GM18907 (cell line): ENCODE measurements around the gene OR8H2.
"Not testable (repeated sequence)": the region's sequence is repeated elsewhere in the genome, so short reads cannot be mapped to it uniquely, and the experiment has no call there.

Experiments used
- ATAC-seq: cut with Tn5 transposase; IDR thresholded peaks from one replicate; pipeline ENCODE4 v1.9.1; 2021; ENCODE audit warnings: mild to moderate bottlenecking, moderate library complexity; ENCODE audit not compliant: unreplicated experiment

Gene OR8H2

GRCh38 chr11:56103210-56103737 is at the start of gene OR8H2:
Gene OR8H2 (plus strand): TSS chr11:56103687. CDS start chr11:56105043, 1,356 bp downstream.
- ATAC-seq = no peak

GRCh38 chr11:56056366-56056765 is 47.1 kb upstream of the OR8H2 start:
- ATAC-seq = not testable (repeated sequence)

DNA sequence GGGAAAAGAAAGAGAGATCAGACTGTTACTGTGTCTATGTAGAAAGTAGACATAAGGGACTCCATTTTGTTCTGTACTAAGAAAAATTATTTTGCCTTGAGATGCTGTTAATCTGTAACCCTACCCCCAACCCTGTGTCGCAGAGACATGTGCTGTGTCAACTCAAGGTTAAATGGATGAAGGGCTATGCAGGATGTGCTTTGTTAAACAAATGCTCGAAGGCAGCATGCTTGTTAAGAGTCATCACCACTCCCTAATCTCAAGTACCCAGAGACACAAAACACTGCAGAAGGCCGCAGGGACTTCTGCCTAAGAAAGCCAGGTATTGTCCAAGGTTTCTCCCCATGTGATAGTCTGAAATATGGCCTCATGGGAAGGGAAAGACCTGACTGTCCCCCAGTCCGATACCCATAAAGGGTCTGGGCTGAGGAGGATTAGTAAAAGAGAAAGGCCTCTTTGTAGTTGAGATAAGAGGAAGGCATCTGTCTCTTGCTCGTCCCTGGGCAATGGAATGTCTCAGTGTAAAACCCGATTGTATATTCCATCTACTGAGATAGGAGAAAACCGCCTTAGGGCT is 45.7 kb upstream of the OR8H2 start:
- not testable (repeated sequence) for ATAC-seq

DNA sequence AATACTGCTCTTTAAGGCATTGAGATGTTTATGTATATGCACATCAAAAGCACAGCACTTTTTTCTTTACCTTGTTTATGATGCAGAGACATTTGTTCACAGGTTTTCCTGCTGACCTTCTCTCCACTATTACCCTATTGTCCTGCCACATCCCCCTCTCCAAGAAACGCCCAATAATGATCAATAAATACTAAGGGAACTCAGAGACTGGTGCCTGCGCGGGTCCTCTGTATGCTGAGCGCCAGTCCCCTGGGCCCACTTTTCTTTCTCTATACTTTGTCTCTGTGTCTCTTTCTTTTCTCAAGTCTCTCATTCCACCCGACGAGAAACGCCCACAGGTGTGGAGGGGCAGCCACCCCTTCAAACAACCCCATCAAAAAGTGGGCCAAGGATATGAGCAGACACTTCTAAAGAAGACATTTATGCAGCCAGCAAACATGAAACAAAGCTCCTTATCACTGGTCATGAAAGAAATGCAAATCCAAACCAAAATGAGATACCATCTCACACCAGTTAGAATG is 45.2 kb upstream of the OR8H2 start:
- not testable (repeated sequence) for ATAC-seq

GRCh38 chr11:56066980-56067379 is 36.5 kb upstream of the OR8H2 start:
- ATAC-seq = no peak

DNA sequence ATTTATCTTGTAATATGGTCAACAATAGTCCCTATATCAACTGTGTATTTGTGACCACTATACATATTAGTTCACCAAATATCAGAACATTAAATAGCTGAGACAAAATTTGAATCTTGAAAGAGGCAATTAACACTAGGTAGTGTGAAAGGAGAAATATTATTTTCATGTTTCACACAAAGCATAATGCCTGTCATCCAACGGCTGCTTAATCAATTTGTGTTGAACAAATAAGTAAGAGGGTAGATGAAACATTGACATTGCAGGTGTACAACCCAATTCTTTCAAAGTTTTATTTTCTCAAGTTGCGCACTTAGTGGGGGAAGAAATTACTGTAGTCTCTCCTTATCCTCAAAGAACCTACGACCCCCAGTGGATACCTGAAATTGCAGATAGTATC is 13.8 kb upstream of the OR8H2 start:
- no peak for ATAC-seq

GRCh38 chr11:56093008-56093407 is 10.5 kb upstream of the OR8H2 start, which contains the start of gene OR8I2:
Gene OR8I2 (plus strand): TSS chr11:56093308. CDS start chr11:56093308, 0 bp downstream.
- no peak for ATAC-seq

DNA sequence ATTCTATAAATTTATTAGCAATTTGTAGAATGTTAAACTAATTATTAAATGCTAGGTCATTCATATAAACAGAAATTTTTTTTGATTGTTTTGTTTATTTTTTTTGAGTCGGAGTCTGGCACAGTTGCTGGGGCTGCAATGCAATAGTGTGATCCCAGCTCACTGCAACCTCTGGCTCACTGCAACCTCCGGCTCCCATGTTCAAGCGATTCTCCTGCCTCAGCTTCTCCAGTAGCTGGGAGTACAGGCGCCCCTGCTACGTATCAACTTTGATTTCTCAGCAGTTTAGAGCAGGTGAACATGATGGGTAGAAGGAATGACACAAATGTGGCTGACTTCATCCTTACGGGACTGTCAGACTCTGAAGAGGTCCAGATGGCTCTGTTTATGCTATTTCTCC is 18.6 kb downstream of the OR8H2 start, which contains the start of gene OR8H3:
OR8H3 (plus strand) TSS at position 301 of the 400 bp plus-strand sequence; CDS start at position 301, 0 bp downstream.
- ATAC-seq = no peak

DNA sequence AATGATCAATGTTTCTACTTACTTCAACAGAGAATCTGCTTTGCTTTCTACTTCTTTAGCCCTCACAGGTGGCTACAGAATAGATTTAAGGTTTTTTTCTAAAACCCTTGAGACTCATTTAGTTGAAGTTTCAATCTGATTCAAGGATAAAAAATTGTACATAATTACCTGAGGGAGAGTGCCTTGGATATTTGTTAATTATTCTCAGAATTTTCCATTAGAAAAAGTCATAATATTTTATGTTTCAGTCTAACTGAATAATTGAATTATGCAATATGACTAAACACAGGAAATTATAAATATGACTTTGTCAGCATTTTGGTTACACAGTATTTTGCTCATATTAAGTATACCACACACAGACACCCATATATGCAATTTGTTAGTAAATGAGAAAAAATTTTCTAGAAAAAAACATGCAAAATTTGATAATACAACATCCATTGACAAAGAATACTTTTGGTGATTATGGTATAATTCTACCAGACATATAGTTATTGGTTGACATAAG is 36.7 kb downstream of the OR8H2 start, which contains the start of gene OR8J3:
OR8J3 (minus strand) TSS at position 51 of the 511 bp plus-strand sequence. CDS start 2,483 bp downstream, outside the sequence.
- ATAC-seq = no peak

DNA sequence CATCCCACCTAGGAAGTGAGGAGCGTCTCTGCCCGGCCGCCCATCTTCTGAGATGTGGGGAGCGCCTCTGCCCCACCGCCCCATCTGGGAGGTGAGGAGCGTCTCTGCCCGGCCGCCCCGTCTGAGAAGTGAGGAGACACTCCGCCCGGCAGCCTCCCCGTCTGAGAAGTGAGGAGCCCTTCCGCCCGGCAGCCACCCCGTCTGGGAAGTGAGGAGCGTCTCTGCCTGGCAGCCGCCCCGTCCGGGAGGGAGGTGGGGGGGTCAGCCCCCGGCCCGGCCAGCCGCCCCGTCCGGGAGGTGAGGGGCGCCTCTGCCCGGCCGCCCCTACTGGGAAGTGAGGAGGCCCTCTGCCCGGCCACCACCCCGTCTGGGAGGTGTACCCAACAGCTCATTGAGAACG is 40.2 kb downstream of the OR8H2 start:
- ATAC-seq = not testable (repeated sequence)

- no peak for ATAC-seq
These were observed 47.9 kb downstream of the OR8H2 start for GRCh38 chr11:56151376-56151775.

DNA sequence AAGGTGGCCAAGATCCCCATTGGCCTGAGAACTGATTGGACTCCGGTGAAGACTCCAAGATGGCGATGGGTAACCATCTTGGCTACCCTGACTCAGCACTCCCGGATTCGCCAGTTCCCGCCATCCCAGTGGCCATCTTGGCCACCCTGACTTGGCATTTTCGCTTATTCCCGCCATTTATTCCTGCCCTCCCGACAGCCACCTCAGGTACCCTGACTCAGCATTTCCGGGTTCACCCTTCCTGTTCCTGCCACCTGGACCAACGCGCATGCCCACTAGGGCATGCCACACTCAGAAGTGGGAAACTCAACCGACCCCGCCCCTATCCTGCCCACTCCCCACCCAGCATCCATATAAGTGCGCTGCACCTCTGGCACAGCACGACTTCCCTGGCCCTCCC is 48.8 kb downstream of the OR8H2 start:
- ATAC-seq = no peak
